ENCODE data around the gene ORM1.
"Not testable (repeated sequence)": the region's sequence is repeated elsewhere in the genome, so short reads cannot be mapped to it uniquely, and the experiment has no call there.

The ORM1 gene

DNA sequence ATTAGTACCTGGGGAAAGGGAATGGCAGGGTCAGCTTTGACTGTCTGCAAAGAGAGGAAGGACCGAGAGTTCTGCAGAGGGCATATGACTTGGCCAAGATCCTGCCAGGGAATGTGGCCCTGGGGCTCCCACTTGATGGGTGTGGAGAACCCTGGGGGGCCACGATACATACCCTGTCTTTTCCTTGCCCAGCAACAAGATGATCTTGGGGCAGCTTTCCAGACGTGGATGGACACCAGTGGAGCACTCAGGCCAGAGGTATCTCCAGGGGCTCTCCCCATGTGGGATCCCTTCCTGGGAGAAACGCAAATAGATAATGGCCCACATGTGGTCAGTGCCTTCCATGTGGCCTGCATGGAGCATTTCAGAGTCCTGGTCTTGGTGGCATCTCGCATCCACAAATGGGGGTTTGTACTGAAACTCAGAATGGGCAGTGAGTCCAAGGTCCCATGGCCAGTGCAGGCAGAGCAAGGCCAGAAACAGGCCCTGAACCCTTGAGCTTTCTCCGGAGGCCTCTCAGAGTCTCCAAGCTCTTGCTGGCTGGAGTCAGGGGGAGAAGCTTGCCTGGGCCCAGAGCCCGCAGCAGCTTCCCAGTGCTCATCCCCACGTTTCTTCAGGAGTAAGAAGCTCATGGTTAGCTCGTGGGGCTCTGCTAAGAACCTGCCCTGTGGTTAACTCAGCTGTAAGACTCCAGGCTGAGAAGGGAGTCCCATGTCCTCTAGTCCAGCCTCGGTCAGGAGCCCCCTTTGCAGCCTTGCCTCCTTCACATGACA, 18.3 kb upstream of the ORM1 start:
- FAIRE-seq (no peak), DNase-seq (ENCODE audit: insufficient read length, low spot score) (no peak)

GRCh38 chr9:114307899-114308267, 15.0 kb upstream of the ORM1 start:
- FAIRE-seq (no peak), DNase-seq (ENCODE audit: insufficient read length, low spot score) (no peak)

DNA sequence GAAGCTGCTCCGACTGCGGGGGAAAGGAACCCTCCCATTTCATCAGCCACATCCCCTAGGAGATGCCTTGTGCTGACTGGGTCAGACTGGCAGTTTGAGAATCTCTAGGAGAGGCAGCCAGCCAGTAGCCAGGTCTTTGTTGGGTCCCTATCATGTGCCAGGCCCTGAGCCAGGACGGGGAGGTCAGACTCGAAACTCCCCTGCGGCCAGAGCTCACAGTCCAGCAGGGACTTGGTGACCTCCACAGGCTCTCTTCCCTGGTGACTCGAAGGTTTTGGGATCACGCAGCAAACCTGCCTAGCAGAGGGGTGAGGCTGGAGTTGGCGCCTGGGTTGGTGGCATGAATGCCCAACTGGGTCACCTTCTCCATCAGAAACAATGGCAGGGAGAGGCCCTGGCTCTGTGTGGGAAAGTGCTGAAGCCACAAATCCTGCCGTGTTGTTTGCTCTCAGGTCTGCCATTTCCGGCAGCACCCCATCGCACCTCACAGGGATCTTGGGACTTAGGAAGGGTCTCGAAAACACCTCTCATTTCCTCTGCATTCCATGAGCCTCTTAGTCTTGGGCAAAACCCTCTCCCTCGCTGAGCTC, 14.4 kb upstream of the ORM1 start:
- DNase-seq (ENCODE audit: insufficient read length, low spot score) (no peak), FAIRE-seq (no peak)

GRCh38 chr9:114309096-114309495, 13.8 kb upstream of the ORM1 start:
- no peak for FAIRE-seq

DNA sequence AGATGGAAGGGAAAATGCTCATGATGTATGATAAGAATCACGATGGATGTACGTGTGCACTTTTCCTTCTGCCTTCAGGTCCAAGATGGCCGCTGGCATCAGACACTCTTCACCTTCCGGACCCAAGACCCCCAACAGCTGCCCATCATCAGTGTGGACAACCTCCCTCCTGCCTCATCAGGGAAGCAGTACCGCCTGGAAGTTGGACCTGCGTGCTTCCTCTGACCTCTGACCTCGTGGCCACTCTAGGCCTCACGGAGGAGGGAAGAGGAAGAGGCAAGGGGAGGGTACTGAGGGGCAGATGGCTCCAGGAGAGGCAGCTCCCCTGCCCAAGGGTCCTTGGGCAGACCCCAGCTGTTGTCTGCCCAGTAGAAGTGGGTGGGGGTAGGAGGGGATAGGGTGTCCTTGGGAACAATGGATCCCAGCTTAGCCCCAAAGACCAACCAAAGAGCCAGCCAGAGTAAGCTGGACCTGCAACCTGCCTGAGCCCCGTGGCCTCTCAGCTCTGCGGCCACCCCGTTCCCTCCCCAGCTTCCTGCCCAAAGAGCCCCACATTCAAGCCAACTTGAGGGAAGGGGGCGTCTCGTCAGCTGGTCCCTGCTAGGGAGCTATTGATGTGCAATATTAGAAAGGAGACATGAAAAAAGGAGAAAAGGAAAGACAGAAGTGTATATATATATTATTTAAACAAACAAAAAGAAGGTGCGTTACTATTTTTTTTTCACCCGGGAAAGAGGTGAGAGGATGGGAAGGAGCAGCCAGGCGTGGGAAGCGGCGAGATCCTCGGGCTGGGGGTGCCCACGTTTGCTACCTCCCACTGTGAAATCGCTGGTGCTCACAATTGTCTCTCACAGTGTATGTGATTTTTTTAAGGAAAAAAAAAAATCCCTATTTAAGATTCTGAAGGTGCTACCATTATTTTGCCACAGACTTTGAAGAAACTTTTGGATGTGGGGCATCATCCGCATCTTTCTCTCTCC, 12.1 kb upstream of the ORM1 start:
- DNase-seq (ENCODE audit: insufficient read length, low spot score) (no peak), FAIRE-seq (no peak)

More at GRCh38 chr9:114309096-114309495, 13.8 kb upstream of the ORM1 start:
- DNase-seq (ENCODE audit: insufficient read length, low spot score), result no peak

DNA sequence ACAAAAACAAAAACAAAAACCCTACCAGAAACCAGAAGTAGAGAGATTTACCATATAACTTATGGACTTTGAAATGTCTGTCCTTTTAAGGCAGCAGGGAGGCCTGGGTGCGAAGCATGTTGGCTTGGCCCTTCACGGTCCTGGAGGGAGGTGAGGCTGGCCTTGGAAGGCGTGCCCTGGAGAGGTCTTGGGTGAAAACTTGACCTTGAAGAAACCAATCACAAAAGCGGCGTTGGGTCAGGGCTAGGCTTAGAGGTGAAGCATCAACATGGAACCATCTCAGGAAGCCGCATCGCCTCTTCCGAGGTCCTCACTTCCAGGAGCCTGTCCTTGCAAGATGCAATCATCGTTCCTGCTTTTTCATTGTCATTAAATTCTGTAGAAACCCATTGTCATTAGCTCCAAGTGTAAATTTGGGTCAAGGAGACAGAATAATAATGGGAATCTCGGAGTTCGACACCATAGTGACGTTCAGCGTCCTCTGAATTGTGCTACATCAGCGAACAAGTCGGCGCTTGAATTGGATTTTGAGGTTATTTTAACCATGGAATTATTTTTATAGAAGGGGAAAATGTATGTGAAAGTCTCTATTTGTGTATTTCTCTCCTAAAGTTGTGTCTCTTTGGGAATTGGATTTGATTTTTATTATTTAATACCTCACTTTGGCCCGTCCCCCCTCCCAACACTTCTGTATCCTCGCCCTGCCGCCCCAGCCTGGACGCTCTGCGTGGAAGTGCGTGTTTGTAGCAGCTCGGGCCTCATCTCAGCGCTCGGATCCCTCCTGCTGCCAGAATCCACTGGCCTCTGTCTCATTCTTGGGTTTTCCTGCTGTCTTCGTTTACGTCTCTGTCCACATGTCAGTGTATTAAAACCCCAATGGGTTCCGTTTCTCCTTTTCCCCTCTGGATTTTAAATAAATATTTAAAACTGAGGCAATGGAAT, 11.1 kb upstream of the ORM1 start:
- DNase-seq (ENCODE audit: insufficient read length, low spot score) (no peak), FAIRE-seq (no peak)

GRCh38 chr9:114312513-114312875, 10.4 kb upstream of the ORM1 start:
- no peak for DNase-seq (ENCODE audit: insufficient read length, low spot score)
- no peak for FAIRE-seq

- no peak for FAIRE-seq
- DNase-seq (ENCODE audit: insufficient read length, low spot score), result no peak
Measured at GRCh38 chr9:114313186-114313585, 9.7 kb upstream of the ORM1 start.

- DNase-seq (ENCODE audit: insufficient read length, low spot score) (no peak), FAIRE-seq (no peak)
Measured at GRCh38 chr9:114314256-114314867, 8.5 kb upstream of the ORM1 start.

DNA sequence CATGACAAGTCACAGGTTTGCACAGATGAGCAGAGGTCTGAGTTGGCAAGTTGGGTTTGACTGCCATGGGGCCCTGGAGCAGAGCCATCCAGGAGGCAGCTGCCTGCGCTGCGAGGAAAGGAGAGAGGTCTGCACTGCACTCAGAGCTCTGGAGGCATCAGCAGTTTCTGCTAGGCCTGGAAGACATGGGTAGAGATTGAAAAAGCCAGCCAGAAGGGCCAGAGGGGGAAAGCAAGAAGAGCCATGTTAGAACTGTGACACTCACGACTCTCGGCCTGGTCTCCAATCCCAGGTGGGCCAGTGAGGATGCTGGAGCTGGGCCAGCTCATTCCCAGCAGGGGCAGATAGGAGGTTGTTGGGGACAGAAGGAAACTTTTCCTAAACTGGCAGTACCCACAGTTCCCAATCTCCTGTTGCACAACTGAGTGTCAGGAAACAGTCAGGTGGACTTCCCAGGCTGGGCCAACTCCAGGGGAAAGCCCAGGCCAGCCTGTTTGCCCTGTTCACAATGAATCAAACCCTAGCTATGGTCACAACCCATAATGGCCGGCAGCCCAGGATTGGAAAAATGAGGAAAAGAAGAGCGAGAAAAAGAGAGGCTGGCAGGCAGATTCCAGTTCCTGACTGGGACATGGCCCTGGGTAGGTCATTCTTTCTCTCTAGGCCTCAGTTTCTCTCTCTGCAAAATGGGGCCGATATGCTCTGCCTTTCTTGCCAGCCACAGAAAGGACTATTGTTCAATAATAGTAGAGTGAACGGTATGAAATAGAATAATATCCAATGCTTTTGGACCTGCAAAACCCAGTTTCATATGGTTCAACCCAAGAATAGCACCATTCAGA, 7.8 kb upstream of the ORM1 start:
- no peak for DNase-seq (ENCODE audit: insufficient read length, low spot score)
- no peak for FAIRE-seq

- DNase-seq (ENCODE audit: insufficient read length, low spot score) (no peak), FAIRE-seq (no peak)
Measured at GRCh38 chr9:114315723-114316363, 7.1 kb upstream of the ORM1 start.

GRCh38 chr9:114316605-114317230, 6.2 kb upstream of the ORM1 start:
- FAIRE-seq (no peak), DNase-seq (ENCODE audit: insufficient read length, low spot score) (no peak)

DNA sequence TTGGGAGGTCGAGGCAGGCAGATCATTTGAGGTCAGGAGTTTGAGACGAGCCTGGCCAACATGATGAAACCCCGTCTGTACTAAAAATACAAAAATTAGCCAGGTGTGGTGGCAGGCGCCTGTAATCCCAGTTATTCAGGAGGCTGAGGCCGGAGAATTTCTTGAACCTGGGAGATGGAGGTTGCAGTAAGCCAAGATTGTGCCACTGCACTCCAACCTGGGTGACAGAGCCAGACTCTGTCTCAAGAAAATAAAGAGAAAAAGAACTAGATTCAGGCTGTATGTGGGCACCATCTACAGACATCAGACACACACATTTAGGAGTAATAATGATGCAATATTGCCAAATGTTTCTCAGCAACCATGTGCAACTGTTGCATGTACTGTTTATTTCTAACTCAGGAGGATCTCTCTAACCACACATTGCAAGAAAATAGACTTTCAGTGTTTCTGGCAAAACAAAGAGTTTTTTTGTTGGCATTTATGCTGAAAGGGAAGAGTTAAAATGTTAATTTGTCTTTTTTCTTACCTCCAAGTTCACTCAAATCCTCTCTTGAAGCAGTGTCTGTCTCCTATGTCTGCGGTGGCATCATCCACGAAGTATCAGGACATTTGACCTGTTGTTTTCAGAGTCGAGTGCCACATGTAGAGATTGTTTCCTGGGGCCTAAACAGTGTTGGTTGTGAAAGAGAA, 5.1 kb upstream of the ORM1 start:
- DNase-seq (ENCODE audit: insufficient read length, low spot score) (no peak), FAIRE-seq (no peak)

DNA sequence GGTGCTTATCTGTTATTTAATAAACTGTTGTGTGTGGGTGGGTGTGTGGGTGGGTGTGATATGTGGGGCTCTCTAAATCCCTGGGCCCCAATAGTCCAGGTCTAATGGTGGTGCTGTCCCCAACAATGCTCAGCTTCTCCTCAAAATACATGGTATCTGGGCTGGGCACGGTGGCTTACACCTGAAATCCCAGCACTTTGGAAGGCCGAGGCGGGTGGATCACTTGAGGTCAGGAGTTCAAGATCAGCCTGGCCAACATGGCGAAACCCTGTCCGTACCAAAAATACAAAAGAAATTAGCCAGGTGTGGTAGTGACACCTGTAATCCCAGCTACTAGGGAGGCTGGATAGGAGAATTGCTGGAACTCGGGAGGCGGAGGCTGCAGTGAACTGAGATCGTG, 4.5 kb upstream of the ORM1 start:
- DNase-seq (ENCODE audit: insufficient read length, low spot score) (no peak), FAIRE-seq (no peak)

GRCh38 chr9:114319147-114319546, 3.8 kb upstream of the ORM1 start:
- DNase-seq (ENCODE audit: insufficient read length, low spot score), result no peak

DNA sequence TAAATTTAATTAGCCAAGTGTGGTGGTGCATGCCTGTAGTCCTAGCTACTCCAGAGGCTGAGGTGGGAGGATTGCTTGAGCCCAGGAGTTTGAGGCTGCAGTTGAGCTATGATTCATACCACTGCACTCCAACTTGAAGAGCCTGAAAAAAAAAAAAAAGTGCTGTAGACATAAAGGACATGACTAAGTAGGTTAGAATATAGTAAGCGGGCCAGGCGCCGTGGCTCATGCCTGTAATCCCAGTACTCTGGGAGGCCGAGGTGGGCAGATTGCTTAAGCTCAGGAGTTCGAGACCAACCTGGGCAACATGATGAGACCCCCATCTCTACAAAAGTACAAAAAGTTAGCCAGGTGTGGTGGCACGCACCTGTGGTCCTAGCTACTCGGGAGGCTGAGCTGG, 2.2 kb upstream of the ORM1 start:
- not testable (repeated sequence) for FAIRE-seq; DNase-seq (ENCODE audit: insufficient read length, low spot score)

More at GRCh38 chr9:114319147-114319546, 3.8 kb upstream of the ORM1 start:
- no peak for FAIRE-seq

GRCh38 chr9:114321759-114322158, 1.1 kb upstream of the ORM1 start:
- DNase-seq (ENCODE audit: insufficient read length, low spot score), result no peak
- FAIRE-seq, result no peak

Measured in GM19239 (cell line).